Measurements from ENCODE around the gene MSANTD4. TPM values are rescaled to one million over a fixed set of nuclear protein-coding genes. Genes with fewer than 3 reads are reported as not detected.

Gene MSANTD4
- 17.7 and 26.6 TPM in 2 replicates for total RNA-seq

GRCh38 chr11:106021967-106022794, at the start of gene MSANTD4:
TSS of gene MSANTD4 (minus strand) at chr11:106022240. CDS start at chr11:106010917, 11,323 bp downstream.

Other genes with a start within 250 kb of the MSANTD4 start
- 2.2 and 5.0 TPM in 2 replicates for gene KBTBD3, start 55.1 kb upstream of the MSANTD4 start, total RNA-seq
- gene AASDHPPT, start 55.4 kb upstream of the MSANTD4 start, total RNA-seq, result 50.8 and 64.8 TPM in 2 replicates